Measurements from ENCODE around the gene TXNRD2.

The TXNRD2 gene

DNA sequence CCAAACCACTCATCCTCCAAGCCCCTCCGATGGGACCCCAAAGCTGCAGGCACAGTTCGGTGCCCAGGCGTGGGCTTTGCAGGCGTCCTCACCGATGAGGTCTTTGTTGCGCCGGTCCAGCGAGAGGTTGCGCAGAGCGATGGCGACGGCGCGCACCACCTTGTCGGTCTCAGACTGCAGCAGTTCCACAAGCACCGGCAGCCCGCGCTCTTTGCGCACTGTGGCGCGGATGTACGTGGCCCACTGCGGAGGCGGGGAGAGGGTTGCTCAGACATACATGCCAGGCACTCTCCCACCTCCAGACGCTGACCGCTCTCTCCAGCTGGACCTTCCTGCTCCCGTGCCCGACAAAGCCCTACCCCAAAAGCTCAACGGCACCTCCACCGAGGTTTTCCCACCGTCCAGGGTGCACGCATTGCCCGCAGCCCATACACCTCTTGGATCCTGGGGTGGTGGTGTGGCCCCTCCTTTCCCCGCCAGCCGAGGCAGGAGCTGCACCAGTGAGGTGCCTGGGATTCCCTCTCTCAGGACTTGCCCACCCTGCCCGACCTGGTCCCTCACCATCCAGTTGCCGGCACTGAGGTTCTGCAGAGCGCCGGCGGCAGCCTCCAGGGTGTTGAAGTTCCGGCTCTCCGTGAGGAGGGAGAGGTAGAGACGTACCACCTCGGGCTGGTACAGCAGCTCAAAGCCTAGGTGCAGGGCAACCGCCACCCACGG, 32.1 kb upstream of the TXNRD2 start:
- H3K4me3 ChIP-seq (ENCODE audit: low read depth, low read length), result no peak overlapping the region
- TF ChIP-seq, protein P1, sequence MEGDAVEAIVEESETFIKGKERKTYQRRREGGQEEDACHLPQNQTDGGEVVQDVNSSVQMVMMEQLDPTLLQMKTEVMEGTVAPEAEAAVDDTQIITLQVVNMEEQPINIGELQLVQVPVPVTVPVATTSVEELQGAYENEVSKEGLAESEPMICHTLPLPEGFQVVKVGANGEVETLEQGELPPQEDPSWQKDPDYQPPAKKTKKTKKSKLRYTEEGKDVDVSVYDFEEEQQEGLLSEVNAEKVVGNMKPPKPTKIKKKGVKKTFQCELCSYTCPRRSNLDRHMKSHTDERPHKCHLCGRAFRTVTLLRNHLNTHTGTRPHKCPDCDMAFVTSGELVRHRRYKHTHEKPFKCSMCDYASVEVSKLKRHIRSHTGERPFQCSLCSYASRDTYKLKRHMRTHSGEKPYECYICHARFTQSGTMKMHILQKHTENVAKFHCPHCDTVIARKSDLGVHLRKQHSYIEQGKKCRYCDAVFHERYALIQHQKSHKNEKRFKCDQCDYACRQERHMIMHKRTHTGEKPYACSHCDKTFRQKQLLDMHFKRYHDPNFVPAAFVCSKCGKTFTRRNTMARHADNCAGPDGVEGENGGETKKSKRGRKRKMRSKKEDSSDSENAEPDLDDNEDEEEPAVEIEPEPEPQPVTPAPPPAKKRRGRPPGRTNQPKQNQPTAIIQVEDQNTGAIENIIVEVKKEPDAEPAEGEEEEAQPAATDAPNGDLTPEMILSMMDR (IDR thresholded peaks at IDR 0.05; ENCODE audit: low read depth, low read length, missing control alignments), result no peak
- DNase-seq (ENCODE audit: low read depth), result no peak

DNA sequence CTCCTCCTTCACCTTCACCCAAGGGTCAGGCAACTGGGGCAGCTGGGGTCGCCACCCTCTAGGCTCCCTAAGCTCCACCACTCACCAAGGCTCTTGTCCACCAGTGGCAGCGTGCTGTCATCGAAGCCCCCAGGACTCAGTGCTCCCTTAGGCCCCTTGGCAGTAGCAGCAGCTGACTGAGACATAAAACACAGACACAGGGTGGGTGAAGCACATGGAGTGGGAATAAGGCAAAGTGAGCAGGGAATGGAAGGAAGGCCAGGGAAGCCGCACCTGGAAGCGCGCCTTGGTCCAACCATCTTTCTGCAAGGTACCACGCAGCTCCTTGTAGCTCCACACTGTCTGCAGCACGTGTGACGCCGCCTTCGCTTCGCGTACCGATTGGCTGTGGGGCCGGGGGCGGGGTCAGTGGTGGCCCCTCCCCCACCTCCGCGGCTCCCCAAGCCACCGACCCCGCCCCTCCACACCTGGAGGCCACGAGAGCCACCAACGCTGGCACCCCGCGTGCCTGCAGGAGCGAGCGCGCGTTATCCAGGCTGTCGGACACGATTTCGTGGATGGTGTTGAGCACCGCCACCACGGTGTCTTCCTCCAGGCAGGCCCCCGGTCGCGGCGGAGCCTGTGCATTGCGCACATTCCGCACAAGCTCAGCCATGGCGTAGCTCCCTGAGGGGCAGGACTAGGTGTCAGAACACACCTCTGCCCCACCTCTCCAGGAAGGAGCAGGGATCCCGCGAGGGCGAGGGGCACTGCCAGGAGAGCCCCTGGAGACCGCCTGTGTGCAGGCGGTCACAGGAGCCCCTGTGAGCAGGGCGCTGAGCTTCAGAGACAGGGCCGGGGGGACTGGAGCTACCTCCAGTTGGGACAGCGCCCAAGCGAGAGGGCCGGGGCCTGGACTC, 31.3 kb upstream of the TXNRD2 start:
- DNase-seq (ENCODE audit: low read depth), result no peak
- H3K4me3 ChIP-seq (ENCODE audit: low read depth, low read length), result no peak overlapping the region
- TF ChIP-seq, protein P1 (IDR thresholded peaks at IDR 0.05; ENCODE audit: low read depth, low read length, missing control alignments), result no peak

DNA sequence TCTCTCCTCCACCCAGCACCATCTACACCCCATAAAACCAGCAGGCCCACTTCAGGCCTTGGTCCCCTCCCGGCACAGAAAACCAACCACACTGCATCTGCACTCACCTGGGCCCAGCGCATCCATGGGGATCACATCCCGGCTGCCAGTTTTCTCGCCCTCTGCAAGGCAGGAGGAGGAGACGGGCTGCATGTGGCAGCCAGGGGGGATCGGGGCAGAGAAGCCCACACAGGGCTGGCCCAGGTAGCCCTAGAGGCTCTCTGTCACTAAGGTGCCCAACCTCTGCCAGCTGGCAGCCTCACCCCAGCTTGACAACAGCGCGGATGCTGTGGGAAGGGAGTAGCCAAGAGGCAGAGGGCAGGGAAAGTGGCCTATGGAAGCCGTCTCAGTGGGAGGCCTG, 30.6 kb upstream of the TXNRD2 start:
- DNase-seq (ENCODE audit: low read depth), result no peak

DNA sequence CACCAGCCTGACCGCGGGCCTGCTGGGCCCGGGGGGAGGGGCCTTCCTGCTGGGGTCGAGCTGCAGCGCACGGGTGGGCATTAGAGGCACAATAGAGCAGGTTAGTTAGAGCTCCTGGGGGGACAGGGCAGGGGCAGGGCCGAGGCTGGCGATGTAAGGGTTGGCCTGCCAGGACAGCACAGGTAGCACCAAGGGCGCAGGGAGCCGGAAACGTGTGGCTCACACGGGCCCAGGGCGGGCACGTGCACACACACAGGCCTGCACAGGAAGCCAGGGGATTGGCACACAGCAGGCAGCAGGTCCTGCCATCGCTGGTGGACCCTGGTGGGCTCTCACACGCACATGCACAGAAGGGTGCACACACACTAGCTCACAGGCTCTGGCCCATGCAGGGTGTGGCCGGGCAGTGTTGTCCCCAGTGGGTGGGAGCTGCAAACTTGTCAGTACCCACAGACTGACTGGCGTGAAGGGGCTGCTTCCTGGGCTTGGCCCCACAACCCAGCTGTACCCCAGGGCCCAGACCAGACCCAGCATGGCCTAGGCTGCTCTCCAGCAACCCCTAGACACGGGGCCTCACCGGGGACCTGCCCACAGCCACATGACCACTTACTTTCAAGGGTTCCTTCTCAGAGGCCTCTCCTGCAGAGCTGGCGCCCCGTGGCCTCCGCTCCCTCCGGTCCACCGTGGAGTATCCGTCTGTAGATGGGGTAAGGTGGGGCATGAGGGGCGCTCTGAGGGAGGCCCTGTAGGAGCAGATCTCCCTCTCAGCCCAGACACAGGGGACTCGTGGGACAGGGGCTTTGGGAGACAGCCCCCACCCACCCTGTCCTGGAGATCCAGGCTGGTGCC, 29.9 kb upstream of the TXNRD2 start:
- DNase-seq (ENCODE audit: low read depth), result no peak
- H3K4me3 ChIP-seq (ENCODE audit: low read depth, low read length), result no peak overlapping the region
- TF ChIP-seq, protein P1 (IDR thresholded peaks at IDR 0.05; ENCODE audit: low read depth, low read length, missing control alignments), result no peak

More for the DNA sequence above, 30.6 kb upstream of the TXNRD2 start:
- no peak overlapping the region for H3K4me3 ChIP-seq (ENCODE audit: low read depth, low read length)
- TF ChIP-seq, protein P1 (IDR thresholded peaks at IDR 0.05; ENCODE audit: low read depth, low read length, missing control alignments), result no peak

DNA sequence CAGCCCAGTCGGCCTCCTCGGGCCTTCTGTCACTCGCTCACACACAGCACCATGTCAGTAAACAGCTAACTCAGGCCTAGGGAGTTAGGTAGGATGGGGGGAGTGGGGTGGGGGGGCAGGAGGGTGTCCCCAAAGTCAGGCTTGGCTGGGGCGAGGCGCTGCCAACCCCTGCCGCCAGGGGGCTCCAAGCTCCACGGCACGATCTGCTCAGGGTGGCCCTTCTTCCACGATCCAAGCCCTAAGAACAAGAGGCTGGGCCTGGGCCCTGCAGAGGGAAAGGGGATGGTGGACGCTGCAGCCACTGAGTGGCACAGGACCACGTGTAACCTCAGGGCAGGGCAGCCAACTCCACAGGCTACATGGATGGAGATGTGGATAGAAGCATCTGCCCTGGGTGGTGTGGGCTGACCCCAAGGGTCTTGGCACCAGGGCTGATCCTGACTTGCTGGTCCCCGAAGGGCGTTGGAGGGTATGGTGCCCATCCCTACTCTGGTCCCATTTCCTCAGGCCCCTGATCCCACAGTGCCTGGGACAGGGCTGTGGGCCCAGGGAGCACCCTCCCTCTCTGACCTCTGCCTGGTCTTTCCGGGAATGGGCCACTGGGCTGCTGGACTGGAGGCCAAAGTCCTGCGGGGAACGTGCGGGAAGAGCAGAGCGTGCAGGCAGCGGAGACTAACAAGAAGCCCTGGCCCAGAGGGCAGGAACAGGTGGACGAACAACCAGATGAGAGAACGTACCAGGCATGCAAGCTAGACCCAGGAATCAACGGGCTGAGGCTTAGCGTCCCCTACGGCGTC, 29.1 kb upstream of the TXNRD2 start:
- DNase-seq (ENCODE audit: low read depth), result no peak
- H3K4me3 ChIP-seq (ENCODE audit: low read depth, low read length), result no peak overlapping the region
- TF ChIP-seq, protein P1 (IDR thresholded peaks at IDR 0.05; ENCODE audit: low read depth, low read length, missing control alignments), result peak; percentile 97

DNA sequence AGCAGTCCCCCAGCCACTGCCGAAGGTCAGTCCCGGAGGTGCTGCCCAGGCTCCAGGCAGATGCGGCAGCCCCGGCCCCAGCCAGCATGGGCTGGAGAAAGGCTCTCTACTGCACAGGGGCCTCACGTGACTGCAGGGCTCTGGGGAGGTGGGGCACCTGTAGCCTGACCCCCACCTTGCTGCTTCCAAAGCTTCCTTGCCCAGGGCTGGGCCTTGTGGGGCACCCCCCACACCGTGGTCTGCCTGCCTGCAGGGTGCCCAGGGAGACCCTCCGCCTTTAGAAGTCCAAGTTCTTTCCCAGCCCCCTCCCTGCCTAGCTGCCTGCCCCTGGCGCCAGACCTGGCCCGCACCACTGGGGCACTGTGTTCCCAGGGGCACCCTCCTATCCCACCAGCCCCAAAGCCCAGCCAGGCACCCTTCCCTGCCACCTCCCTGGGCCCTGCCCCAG, 28.4 kb upstream of the TXNRD2 start:
- H3K4me3 ChIP-seq (ENCODE audit: low read depth, low read length), result no peak overlapping the region
- TF ChIP-seq, protein P1 (IDR thresholded peaks at IDR 0.05; ENCODE audit: low read depth, low read length, missing control alignments), result no peak
- no peak for DNase-seq (ENCODE audit: low read depth)
